Measurements from ENCODE around the gene TENM4.

TENM4 gene

DNA sequence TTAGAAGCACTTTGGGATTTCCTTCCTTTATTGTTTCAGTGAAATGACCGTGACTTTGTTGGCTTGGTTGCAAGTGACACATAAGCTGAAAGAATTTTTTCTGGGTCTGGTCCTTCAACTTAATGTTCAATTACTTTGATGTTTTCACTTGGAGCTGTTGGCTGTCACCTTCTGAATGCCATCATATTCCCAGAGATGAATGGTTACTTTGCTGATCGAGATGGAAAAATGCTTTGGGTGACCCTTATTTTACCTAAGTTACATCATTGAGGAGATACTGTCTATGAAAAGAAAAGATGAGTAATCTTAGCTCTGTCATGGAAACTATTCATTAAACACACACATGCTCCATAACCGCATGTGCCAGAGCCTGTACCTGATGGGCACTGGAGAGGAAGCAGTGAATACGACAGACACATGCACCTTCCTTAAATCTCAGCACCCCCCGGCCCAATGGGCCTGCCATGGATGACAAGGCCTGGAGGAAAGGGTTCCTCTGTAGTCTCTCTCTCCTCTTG lies 76.9 kb downstream of the TENM4 start:
- TF ChIP-seq JUND (IDR thresholded peaks at IDR 0.05; ENCODE audit: low read depth), result no peak
- in situ Hi-C loops (cut with HindIII; ENCODE audit: low pct_unique_long_range_greater_than_20kb, low sequenced_read_pairs), result no loop called here
- DNase-seq (ENCODE audit: low read depth in 1 of 2, low spot score in 1 of 2), result no peak

DNA sequence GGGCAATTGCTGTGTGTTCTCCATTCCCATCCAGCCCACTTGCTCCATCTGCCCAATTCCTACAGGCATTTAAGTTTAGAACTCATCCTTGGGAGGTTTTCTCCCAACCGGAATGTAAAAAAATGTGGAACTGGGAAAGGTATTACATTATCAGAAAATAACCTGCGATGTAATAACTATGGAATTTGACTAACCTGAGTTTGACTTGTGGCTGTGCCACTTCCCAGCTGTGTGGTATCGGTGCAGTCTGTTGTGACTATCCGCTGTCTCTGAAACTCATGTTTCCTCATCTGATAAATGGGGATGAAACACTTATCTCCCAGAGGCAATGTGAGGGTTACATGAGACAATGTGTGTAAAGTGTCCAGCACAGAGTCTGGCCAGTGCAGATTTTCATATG lies 77.6 kb downstream of the TENM4 start:
- no peak for TF ChIP-seq JUND (IDR thresholded peaks at IDR 0.05; ENCODE audit: low read depth)
- in situ Hi-C loops (cut with HindIII; ENCODE audit: low pct_unique_long_range_greater_than_20kb, low sequenced_read_pairs), result no loop called here
- no peak for DNase-seq (ENCODE audit: low read depth in 1 of 2, low spot score in 1 of 2)

DNA sequence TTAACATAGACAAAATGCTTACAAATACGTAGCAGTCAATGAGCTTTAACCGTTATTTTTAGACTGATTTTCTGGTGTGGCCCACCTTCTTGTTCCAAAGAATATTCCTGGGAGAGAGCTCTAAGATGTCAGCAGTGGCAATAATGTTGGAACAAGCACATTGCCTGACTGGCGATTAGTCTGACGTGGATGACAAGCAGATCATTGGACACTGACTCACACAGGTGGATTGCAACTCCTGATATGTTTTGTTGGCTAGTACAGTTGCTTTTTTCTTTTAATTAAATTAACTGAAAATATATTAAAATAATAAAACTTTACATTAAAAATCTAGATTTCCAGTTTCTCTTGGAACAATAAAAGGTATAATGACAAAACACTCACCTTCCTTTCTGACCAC lies 78.0 kb downstream of the TENM4 start:
- no peak for TF ChIP-seq JUND (IDR thresholded peaks at IDR 0.05; ENCODE audit: low read depth)
- no peak for DNase-seq (ENCODE audit: low read depth in 1 of 2, low spot score in 1 of 2)
- in situ Hi-C loops (cut with HindIII; ENCODE audit: low pct_unique_long_range_greater_than_20kb, low sequenced_read_pairs), result no loop called here

- DNase-seq (ENCODE audit: low read depth in 1 of 2, low spot score in 1 of 2), result no peak
- in situ Hi-C loops (cut with HindIII; ENCODE audit: low pct_unique_long_range_greater_than_20kb, low sequenced_read_pairs), result no loop called here
- TF ChIP-seq JUND (IDR thresholded peaks at IDR 0.05; ENCODE audit: low read depth), result no peak
Observed at GRCh38 chr11:79362206-79362757, 78.5 kb downstream of the TENM4 start.

- in situ Hi-C loops (cut with HindIII; ENCODE audit: low pct_unique_long_range_greater_than_20kb, low sequenced_read_pairs), result no loop called here
- no peak for DNase-seq (ENCODE audit: low read depth in 1 of 2, low spot score in 1 of 2)
- no peak for TF ChIP-seq JUND (IDR thresholded peaks at IDR 0.05; ENCODE audit: low read depth)
Observed at GRCh38 chr11:79358258-79358657, 82.6 kb downstream of the TENM4 start.

DNA sequence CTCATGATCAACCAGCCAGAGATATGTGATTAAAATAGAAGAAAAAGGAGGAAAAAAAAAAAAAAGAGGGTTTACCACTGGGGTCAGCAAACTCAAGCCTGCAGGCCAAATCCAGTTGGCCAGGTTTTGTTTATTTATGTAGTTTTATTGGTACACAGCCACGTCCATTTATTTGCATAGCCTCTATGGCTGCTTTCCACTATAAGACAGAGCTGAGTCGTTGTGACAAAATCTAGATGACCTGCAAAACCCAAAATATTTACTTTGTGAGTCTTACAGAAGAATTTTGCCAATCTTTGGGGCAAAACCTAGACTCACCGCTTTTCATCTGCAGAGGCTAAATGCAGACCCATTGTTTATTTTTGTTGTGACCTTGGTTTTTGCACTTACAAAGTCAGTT lies 87.1 kb downstream of the TENM4 start:
- in situ Hi-C loops (cut with HindIII; ENCODE audit: low pct_unique_long_range_greater_than_20kb, low sequenced_read_pairs), result no loop called here
- DNase-seq (ENCODE audit: low read depth in 1 of 2, low spot score in 1 of 2), result no peak
- TF ChIP-seq JUND (IDR thresholded peaks at IDR 0.05; ENCODE audit: low read depth), result no peak

GRCh38 chr11:79352349-79352703 lies 88.5 kb downstream of the TENM4 start:
- no peak for TF ChIP-seq JUND (IDR thresholded peaks at IDR 0.05; ENCODE audit: low read depth)
- in situ Hi-C loops (cut with HindIII; ENCODE audit: low pct_unique_long_range_greater_than_20kb, low sequenced_read_pairs), result no loop called here
- DNase-seq (ENCODE audit: low read depth in 1 of 2, low spot score in 1 of 2), result no peak

GRCh38 chr11:79348976-79349682 lies 91.7 kb downstream of the TENM4 start:
- in situ Hi-C loops (cut with HindIII; ENCODE audit: low pct_unique_long_range_greater_than_20kb, low sequenced_read_pairs), result no loop called here
- DNase-seq (ENCODE audit: low read depth in 1 of 2, low spot score in 1 of 2), result no peak
- TF ChIP-seq JUND (IDR thresholded peaks at IDR 0.05; ENCODE audit: low read depth), result no peak

GRCh38 chr11:79346021-79346420 lies 94.8 kb downstream of the TENM4 start:
- no peak for DNase-seq (ENCODE audit: low read depth in 1 of 2, low spot score in 1 of 2)
- in situ Hi-C loops (cut with HindIII; ENCODE audit: low pct_unique_long_range_greater_than_20kb, low sequenced_read_pairs), result no loop called here
- no peak for TF ChIP-seq JUND (IDR thresholded peaks at IDR 0.05; ENCODE audit: low read depth)

DNA sequence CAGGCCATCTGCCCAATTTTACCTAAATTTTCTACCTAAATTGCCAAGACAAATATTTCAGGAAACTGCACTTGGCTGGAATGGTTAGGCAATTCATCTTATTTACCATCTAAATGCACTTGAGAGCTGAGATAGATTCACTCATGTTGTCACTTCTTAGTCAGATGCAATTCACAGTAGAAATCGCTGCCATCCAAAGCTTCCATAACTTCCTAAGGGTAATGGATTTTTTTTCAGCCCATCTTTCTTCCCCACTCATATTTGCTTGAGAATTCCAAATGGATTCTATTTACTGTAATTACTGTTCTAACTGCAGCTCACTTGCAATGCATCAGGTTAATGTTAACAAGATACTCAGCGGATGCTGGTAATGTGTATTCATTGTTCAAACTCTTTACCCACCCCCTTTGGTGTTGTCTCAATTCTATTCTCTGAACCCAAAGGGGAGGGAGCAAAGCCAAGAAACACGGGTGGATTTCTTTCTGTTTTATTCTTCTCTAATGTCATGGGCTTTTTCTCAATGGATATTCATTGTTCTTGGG lies 96.0 kb downstream of the TENM4 start:
- no peak for TF ChIP-seq JUND (IDR thresholded peaks at IDR 0.05; ENCODE audit: low read depth)
- in situ Hi-C loops (cut with HindIII; ENCODE audit: low pct_unique_long_range_greater_than_20kb, low sequenced_read_pairs), result no loop called here
- DNase-seq (ENCODE audit: low read depth in 1 of 2, low spot score in 1 of 2), result no peak

DNA sequence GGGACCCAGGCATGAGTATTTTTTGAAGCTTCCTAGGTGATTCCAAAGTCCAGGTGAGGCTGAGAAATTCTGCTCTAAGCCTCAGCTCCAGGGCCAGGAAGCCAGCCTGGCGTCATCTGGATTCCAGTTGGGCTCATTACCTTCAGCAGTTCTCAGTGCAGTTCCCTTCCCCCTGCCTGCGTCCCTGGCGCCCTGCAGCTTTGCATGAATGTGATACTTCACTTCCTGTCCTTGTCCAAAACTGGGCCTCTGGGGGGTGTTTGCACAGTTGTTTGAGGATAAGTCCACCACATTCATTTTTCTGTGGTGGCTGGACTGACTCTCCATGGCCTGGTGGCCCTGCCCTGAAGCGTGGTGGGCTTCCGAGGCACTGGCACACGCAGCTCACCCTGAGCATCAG lies 98.1 kb downstream of the TENM4 start:
- no peak for TF ChIP-seq JUND (IDR thresholded peaks at IDR 0.05; ENCODE audit: low read depth)
- no peak for DNase-seq (ENCODE audit: low read depth in 1 of 2, low spot score in 1 of 2)
- in situ Hi-C loops (cut with HindIII; ENCODE audit: low pct_unique_long_range_greater_than_20kb, low sequenced_read_pairs), result no loop called here

DNA sequence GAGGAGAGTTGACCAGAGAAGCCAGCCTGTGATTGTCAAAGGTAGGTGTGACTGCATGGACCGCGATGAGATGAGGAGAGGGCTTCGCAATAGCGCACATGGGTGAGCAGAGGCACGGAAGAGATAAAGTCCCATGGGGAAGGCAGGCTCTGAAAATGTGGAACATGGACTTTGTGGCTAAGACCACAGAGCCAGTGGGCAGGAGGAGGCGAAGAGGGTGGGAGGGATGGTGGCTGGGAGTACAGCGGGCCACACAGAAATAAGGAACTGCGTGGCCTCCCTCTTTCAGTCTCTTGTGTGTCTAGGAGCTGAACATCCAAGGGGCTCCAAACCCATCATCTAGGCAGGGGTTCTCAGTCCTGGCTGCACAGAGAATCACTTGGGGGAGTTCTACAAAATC lies 98.6 kb downstream of the TENM4 start:
- no peak for TF ChIP-seq JUND (IDR thresholded peaks at IDR 0.05; ENCODE audit: low read depth)
- DNase-seq (ENCODE audit: low read depth in 1 of 2, low spot score in 1 of 2), result no peak
- in situ Hi-C loops (cut with HindIII; ENCODE audit: low pct_unique_long_range_greater_than_20kb, low sequenced_read_pairs), result no loop called here

GRCh38 chr11:79340535-79340934 lies 100.3 kb downstream of the TENM4 start:
- no peak for TF ChIP-seq JUND (IDR thresholded peaks at IDR 0.05; ENCODE audit: low read depth)
- in situ Hi-C loops (cut with HindIII; ENCODE audit: low pct_unique_long_range_greater_than_20kb, low sequenced_read_pairs), result no loop called here
- no peak for DNase-seq (ENCODE audit: low read depth in 1 of 2, low spot score in 1 of 2)

Measured in T47D (cell line).